MM.1S (cell line): ENCODE results near the gene MCTP2.

ENCODE experiments used
- DNase-seq: peaks from one replicate; pipeline ENCODE4 v3.0.0-alpha.2; 2015
- H2AFZ ChIP-seq: fragments of 300-600 bp; sonication (generic); 2 replicates; pipeline ENCODE4 v1.6.0; 2016; ENCODE audit warnings: antibody characterized with exemption, low read length
- H3F3A ChIP-seq: fragments of 300-600 bp; sonication (generic); 2 replicates; pipeline ENCODE4 v1.6.1; 2016; ENCODE audit warnings: mild to moderate bottlenecking, antibody characterized with exemption, low read length, moderate library complexity, mixed read lengths; ENCODE audit not compliant: insufficient read depth
- H3K27ac ChIP-seq: fragments of 300-600 bp; sonication (generic); 2 replicates; pipeline ENCODE4 v1.5.1; 2016; ENCODE audit warnings: mild to moderate bottlenecking, low read length
- H3K27me3 ChIP-seq: fragments of 300-600 bp; sonication (generic); replicated peaks from 2 replicates; pipeline ENCODE4 v1.6.0; 2016; ENCODE audit warnings: low read length; ENCODE audit not compliant: insufficient read depth
- H3K36me3 ChIP-seq: fragments of 300-600 bp; sonication (generic); replicated peaks from 2 replicates; pipeline ENCODE4 v1.6.1; 2016; ENCODE audit warnings: mild to moderate bottlenecking, low read length, mixed read lengths; ENCODE audit not compliant: insufficient read depth
- H3K4me1 ChIP-seq: fragments of 300-600 bp; sonication (generic); 2 replicates; pipeline ENCODE4 v1.6.1; 2016; ENCODE audit warnings: low read length, mixed read lengths
- H3K4me2 ChIP-seq: fragments of 300-600 bp; sonication (generic); 2 replicates; pipeline ENCODE4 v1.6.0; 2016; ENCODE audit warnings: low read depth, low read length
- H3K4me3 ChIP-seq: fragments of 300-600 bp; sonication (generic); 2 replicates; pipeline ENCODE4 v1.5.1; 2016; ENCODE audit warnings: low read length, mixed read lengths
- H3K79me2 ChIP-seq: fragments of 300-600 bp; sonication (generic); 2 replicates; pipeline ENCODE4 v1.6.1; 2016; ENCODE audit warnings: mixed run types, low read length, mixed read lengths
- H3K9ac ChIP-seq: fragments of 300-600 bp; sonication (generic); 2 replicates; pipeline ENCODE4 v1.6.1; 2016; ENCODE audit warnings: low read length, mixed read lengths
- H3K9me2 ChIP-seq: fragments of 300-600 bp; sonication (generic); replicated peaks from 2 replicates; pipeline ENCODE4 v1.6.1; 2016; ENCODE audit warnings: mild to moderate bottlenecking, low read length, mixed read lengths; ENCODE audit not compliant: insufficient read depth
- H3K9me3 ChIP-seq: fragments of 300-600 bp; sonication (generic); replicated peaks from 2 replicates; pipeline ENCODE4 v1.6.1; 2016; ENCODE audit warnings: mild to moderate bottlenecking, low read length, mixed read lengths; ENCODE audit not compliant: insufficient read depth
- H4K20me1 ChIP-seq: fragments of 300-600 bp; sonication (generic); 2 replicates; pipeline ENCODE4 v1.6.1; 2016; ENCODE audit warnings: mild to moderate bottlenecking, low read length, moderate library complexity, mixed read lengths; ENCODE audit not compliant: insufficient read depth
- CTCF ChIP-seq: fragments of 300-600 bp; sonication (generic); IDR thresholded peaks from 2 replicates; pipeline ENCODE4 v1.5.1; 2016; ENCODE audit warnings: antibody characterized with exemption, low read length, mixed read lengths
- EZH2 ChIP-seq: fragments of 300-600 bp; sonication (generic); optimal IDR thresholded peaks from 2 replicates; pipeline ENCODE3; 2017; ENCODE audit warnings: low read depth, mild to moderate bottlenecking, antibody characterized with exemption, low read length, mixed read lengths
- EZH2phosphoT487 ChIP-seq: fragments of 300-600 bp; sonication (generic); IDR thresholded peaks from 2 replicates; pipeline ENCODE4 v1.6.1; 2018; ENCODE audit warnings: antibody characterized with exemption, low read length

MCTP2 gene

GRCh38 chr15:94509259-94509658, 277.9 kb downstream of the MCTP2 start:
- no peaks in the 10 kb centered on the region for H3K27me3 ChIP-seq
- no peaks in the 10 kb centered on the region for H3K9me2 ChIP-seq
- H3K9me3 ChIP-seq, result no peaks in the 10 kb centered on the region
- no peaks in the 10 kb centered on the region for H3K4me1 ChIP-seq
- H2AFZ ChIP-seq, result no peak overlapping the region
- H4K20me1 ChIP-seq, result no peaks in the 10 kb centered on the region
- no peak overlapping the region for H3K4me2 ChIP-seq
- no peak overlapping the region for H3K4me3 ChIP-seq
- no peaks in the 10 kb centered on the region for H3K36me3 ChIP-seq
- no peaks in the 10 kb centered on the region for H3F3A ChIP-seq
- H3K79me2 ChIP-seq, result no peaks in the 10 kb centered on the region
- H3K9ac ChIP-seq, result no peak overlapping the region
- no peak overlapping the region for H3K27ac ChIP-seq
- TF ChIP-seq EZH2phosphoT487, result no peak
- TF ChIP-seq EZH2, result no peak
- no peak for TF ChIP-seq CTCF
- no peak for DNase-seq

GRCh38 chr15:94522125-94522524, 290.8 kb downstream of the MCTP2 start:
- H3K9ac ChIP-seq, result no peak overlapping the region
- H3K79me2 ChIP-seq, result no peaks in the 10 kb centered on the region
- H3K9me2 ChIP-seq, result no peaks in the 10 kb centered on the region
- no peak overlapping the region for H3K4me2 ChIP-seq
- H3K4me1 ChIP-seq, result no peaks in the 10 kb centered on the region
- TF ChIP-seq CTCF (no peak), EZH2phosphoT487 (no peak), EZH2 (no peak)
- no peaks in the 10 kb centered on the region for H3K9me3 ChIP-seq
- DNase-seq, result no peak
- no peak overlapping the region for H3K4me3 ChIP-seq
- no peak overlapping the region for H3K27ac ChIP-seq
- no peaks in the 10 kb centered on the region for H4K20me1 ChIP-seq
- H3F3A ChIP-seq, result no peaks in the 10 kb centered on the region
- H2AFZ ChIP-seq, result no peak overlapping the region
- no peaks in the 10 kb centered on the region for H3K36me3 ChIP-seq
- no peaks in the 10 kb centered on the region for H3K27me3 ChIP-seq

- TF ChIP-seq EZH2phosphoT487 (no peak), CTCF (no peak), EZH2 (no peak)
- Histone ChIP-seq H4K20me1 (no peaks in the 10 kb centered on the region), H3K79me2 (no peaks in the 10 kb centered on the region), H3K4me3 (no peak overlapping the region), H3K27me3 (no peaks in the 10 kb centered on the region), H3K27ac (no peak overlapping the region), H3K4me1 (no peaks in the 10 kb centered on the region), H3K9me2 (no peaks in the 10 kb centered on the region), H3K9me3 (no peaks in the 10 kb centered on the region), H3K36me3 (no peaks in the 10 kb centered on the region), H3F3A (no peaks in the 10 kb centered on the region), H3K4me2 (no peak overlapping the region), H2AFZ (no peak overlapping the region), H3K9ac (no peak overlapping the region)
- DNase-seq, result no peak
Measured at GRCh38 chr15:94523873-94524272, 292.5 kb downstream of the MCTP2 start.

GRCh38 chr15:94524565-94524964, 293.2 kb downstream of the MCTP2 start:
- no peaks in the 10 kb centered on the region for H4K20me1 ChIP-seq
- TF ChIP-seq EZH2phosphoT487 (no peak), CTCF (no peak), EZH2 (no peak)
- no peak overlapping the region for H3K4me2 ChIP-seq
- H3K4me1 ChIP-seq, result no peaks in the 10 kb centered on the region
- H3K27ac ChIP-seq, result no peak overlapping the region
- no peaks in the 10 kb centered on the region for H3K9me3 ChIP-seq
- no peaks in the 10 kb centered on the region for H3K79me2 ChIP-seq
- no peak overlapping the region for H2AFZ ChIP-seq
- no peak overlapping the region for H3K4me3 ChIP-seq
- no peaks in the 10 kb centered on the region for H3K9me2 ChIP-seq
- no peaks in the 10 kb centered on the region for H3F3A ChIP-seq
- H3K36me3 ChIP-seq, result no peaks in the 10 kb centered on the region
- DNase-seq, result no peak
- no peak overlapping the region for H3K9ac ChIP-seq
- H3K27me3 ChIP-seq, result no peaks in the 10 kb centered on the region
